ENCODE results near the gene ARL4C.
A peak's percentile ranks its signal among the peaks of the same experiment; 100 is the strongest.

Gene ARL4C

DNA sequence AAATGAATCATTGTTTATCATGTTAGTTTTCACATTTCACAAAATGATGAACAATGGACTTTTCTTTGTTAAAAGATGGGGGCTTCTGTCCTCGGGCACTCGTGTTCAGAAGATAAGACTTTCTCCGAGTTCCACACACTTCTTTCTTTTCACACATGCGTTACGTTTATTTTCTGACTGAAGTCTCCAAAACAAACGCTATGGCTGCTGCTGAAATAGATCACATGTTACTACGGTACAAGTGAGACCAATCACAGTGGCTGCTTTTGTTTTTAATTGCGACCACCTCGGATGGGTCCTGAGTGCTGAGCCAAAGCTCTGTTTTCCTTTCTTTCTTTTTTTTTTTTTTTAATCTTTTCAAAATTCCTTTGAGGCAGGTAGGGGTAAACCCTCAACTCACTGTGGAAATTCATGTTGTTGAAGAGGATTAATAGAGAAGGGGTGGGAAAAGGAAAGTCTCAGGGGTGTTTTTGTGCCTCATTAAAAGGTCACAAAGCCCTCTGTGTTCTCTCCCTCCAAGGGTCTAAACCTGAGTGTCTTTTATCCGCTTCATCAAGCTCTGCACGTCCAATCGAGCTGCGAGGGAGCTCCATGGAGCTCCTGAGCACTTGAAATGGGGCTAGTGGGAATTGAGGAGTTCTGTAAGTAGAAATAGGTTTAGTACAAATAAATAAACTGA is 48.2 kb downstream of the ARL4C start:
- DNase-seq (ENCODE audit: low read depth in 2 of 2, low spot score in 1 of 2): no peak

DNA sequence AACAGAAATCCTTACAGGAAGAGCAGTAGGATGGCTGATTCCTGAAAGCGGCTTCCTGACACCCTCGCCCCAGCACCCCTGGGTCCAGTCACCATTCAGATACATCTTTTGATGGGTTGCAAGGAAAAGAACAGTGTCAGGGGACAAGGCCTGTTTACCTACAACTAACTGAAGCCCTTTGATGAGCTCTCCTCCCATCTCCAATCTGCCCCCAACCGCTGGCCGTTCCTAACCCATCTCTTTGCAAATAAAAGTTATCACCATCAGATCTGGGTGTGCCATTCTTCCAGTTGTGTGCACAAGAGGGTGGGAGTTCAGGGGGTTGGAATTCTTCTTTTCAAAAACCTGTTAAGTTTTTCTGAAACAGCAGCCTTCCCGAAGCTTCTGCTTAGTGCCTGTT is 48.9 kb downstream of the ARL4C start:
- DNase-seq (ENCODE audit: low read depth in 2 of 2, low spot score in 1 of 2): no peak

DNA sequence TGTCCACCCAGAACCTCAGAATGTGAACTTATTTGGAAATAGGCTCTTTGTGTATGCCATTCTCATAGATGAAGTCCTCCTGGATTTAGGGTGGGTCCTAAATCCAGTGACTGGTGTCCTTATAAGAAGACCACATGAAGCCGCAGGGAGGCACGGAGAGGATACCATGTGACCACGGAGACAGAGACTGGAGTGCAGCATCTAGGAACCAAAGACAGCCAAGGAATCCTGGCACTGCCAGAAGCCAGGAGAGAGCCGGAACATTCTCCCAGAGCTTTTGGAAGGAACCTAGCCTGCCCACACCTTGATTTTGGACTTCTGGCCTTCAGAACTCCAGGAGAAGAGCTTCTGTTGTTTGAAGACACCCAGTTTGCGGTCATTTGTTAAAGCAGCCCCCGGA is 49.7 kb downstream of the ARL4C start:
- no peak for DNase-seq (ENCODE audit: low read depth in 2 of 2, low spot score in 1 of 2)

DNA sequence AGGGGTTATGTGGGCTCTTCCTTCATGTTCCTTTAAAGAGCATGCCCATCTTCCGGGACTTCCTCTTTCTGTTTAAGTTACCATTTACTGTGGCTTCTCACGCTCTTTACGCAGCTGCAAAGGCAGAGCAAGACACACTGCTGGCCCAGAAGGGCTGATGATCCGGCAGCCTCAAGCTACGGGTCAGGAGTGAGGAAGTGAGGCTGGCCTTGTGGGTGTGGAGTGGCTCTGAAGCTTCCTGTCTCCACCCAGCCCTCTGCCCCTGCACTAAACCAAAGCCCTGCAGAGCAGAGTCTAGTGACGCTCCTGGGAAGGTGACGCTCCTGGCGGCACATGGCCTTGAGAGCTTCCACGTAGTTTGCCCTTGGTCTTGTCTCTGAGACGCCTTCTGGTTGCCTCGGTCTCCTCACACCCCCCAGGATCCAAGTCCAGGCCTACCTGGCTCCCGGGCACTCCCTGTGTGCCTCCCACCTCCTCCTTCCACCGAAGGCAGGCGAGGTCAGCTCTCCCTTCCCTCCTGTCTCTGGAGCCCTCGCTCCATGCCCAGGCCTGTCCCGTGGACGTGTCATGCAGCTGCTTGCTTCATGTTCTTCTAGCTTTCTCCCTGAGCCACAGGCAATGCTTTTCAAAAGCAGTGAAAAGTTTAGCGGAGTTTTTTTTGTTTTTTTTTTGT is 50.3 kb downstream of the ARL4C start:
- DNase-seq (ENCODE audit: low read depth in 2 of 2, low spot score in 1 of 2): peak; percentile 33 to 65

DNA sequence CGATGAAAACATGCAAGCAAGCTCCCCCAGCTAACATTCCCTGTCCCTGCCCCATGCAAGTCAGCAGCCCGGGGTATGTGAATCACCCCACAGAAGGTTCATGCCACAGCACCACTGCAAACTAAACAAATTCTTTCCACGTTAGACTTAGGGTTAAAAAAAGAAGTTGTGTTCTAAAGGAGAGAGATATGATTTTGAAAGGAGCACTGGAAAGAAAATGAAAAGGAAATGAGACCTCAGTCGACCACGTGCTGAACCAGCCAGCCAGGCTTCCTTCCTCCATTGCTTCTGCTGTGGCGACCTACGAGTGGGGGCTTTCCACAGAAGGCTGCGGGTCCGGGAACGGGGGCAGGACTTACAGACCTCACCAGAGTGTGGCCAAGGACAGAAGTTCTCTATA is 52.0 kb downstream of the ARL4C start:
- peak in 1 of 2 donors; percentile 44 for DNase-seq (ENCODE audit: low read depth in 2 of 2, low spot score in 1 of 2)

DNA sequence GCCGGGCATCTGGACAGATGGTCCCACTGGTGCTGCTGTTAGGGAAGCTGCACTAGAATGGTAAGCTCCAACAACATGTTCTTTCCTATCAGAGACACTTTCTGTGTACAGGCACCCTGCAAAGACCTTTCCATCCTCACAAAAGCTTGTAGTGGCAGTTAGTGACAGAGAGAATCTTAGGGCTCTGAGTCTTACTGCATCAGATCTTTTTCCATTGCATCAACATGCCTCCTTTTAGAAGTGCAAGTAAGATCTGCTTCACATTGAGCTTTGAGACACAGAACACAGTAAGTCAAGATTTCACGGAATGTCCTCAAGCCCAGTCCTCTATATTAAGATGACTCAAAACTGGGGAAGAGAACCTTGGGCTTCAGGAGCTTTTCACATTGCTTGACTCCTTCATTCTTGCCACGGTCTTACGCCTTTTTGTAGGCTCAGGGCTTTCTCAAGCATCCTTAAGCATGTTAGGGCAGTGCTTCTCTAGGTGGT is 52.6 kb downstream of the ARL4C start:
- no peak for DNase-seq (ENCODE audit: low read depth in 2 of 2, low spot score in 1 of 2)

All from stimulated activated CD8-positive, alpha-beta memory T cell treated with anti-CD3 and anti-CD28 coated beads, Interleukin-4, amount 100 ng/mL, for 4 hours (primary cell).